ENCODE measurements around the gene HADHA. TPM values are rescaled to one million over a fixed set of nuclear protein-coding genes. Genes with fewer than 3 reads are reported as not detected.

Gene HADHA
- total and polyA plus RNA-seq, 5 donors = 307 to 410 (median 341) TPM

GRCh38 chr2:26223018-26223417, 21.4 kb downstream of the HADHA start:
- intact Hi-C loops (cut with DNase I) = loop anchor here in 1 of 4 donors (10.0 kb wide), 1 partner anchor 62 kb away; no protein-coding TSS in a partner anchor
- Histone ChIP-seq H3K9me3 (ENCODE audit: control insufficient read depth, low read length) (no peaks in the 10 kb centered on the region), H3K27ac (ENCODE audit: low read length) (no peak overlapping the region), H3K4me3 (ENCODE audit: low read length) (no peak overlapping the region), H3K27me3 (ENCODE audit: control insufficient read depth, insufficient read depth) (no peaks in the 10 kb centered on the region), H3K4me1 (ENCODE audit: control insufficient read depth, insufficient read depth, low read length) (no peaks in the 10 kb centered on the region)
- 96% methylated on average over 1 of the region's 1 CpG for WGBS
- ATAC-seq (no peak), DNase-seq (no peak)

GRCh38 chr2:26217720-26218119, 26.7 kb downstream of the HADHA start:
- DNase-seq (no peak), ATAC-seq (no peak)
- intact Hi-C loops (cut with DNase I) = loop anchor here in 1 of 4 donors (10.0 kb wide), 1 partner anchor 67 kb away; no protein-coding TSS in a partner anchor
- Histone ChIP-seq H3K4me1 (ENCODE audit: control insufficient read depth, insufficient read depth, low read length) (no peaks in the 10 kb centered on the region), H3K4me3 (ENCODE audit: low read length) (no peak overlapping the region), H3K9me3 (ENCODE audit: control insufficient read depth, low read length) (no peaks in the 10 kb centered on the region), H3K27ac (ENCODE audit: low read length) (no peak overlapping the region), H3K27me3 (ENCODE audit: control insufficient read depth, insufficient read depth) (no peaks in the 10 kb centered on the region)
- WGBS = 82% methylated on average over 6 of the region's 6 CpGs

DNA sequence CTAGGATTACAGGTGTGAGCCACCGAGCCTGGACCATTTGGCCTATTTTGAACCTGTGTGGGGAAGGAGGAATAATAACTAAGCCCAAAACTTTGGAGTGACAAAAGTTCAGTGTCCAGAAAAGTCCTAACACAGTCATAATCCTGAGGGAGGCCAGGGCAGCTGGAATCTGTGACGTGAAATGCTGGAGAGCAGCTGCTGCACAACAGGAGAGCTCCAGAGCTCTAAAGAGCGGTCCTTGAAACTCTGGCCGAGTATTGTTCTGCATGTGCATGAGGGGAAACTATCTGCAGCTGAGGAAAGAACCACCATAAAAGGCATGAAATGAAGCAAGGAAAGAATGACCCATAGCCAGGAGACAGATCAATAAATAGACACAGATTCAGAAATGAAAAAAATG, 27.8 kb downstream of the HADHA start:
- ATAC-seq = no peak
- WGBS = 95% methylated on average over 4 of the region's 4 CpGs
- no peaks in the 10 kb centered on the region for H3K9me3 ChIP-seq (ENCODE audit: control insufficient read depth, low read length)
- no peak overlapping the region for H3K4me3 ChIP-seq (ENCODE audit: low read length)
- DNase-seq = no peak
- H3K27ac ChIP-seq (ENCODE audit: low read length) = no peak overlapping the region
- H3K4me1 ChIP-seq (ENCODE audit: control insufficient read depth, insufficient read depth, low read length) = no peaks in the 10 kb centered on the region
- intact Hi-C loops (cut with DNase I) = loop anchor here in 1 of 4 donors (10.0 kb wide), 1 partner anchor 68 kb away; no protein-coding TSS in a partner anchor
- no peaks in the 10 kb centered on the region for H3K27me3 ChIP-seq (ENCODE audit: control insufficient read depth, insufficient read depth)

DNA sequence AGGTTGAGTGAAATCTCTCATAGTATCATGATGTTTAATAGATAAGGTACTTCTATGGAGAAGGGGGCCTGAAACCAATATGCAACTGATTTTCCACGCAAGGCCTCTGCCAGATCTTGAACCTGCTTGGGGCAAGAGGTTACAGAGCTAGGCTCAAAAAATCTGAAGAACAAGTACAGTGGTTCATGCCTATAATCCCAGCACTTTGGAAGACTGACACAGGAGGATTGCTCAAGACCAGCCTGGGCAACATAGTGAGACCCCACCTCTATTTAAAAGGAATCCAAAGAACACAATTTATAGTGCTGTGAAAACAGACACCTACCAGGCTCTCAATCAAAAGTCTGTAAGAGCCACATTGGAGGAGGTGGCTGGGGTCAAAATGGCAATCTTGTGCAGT, 28.6 kb downstream of the HADHA start:
- 94% methylated on average over 1 of the region's 1 CpG for WGBS
- intact Hi-C loops (cut with DNase I) = loop anchor here in 1 of 4 donors (10.0 kb wide), 1 partner anchor 69 kb away; no protein-coding TSS in a partner anchor
- DNase-seq (no peak), ATAC-seq (no peak)
- Histone ChIP-seq H3K27me3 (ENCODE audit: control insufficient read depth, insufficient read depth) (no peaks in the 10 kb centered on the region), H3K27ac (ENCODE audit: low read length) (no peak overlapping the region), H3K9me3 (ENCODE audit: control insufficient read depth, low read length) (no peaks in the 10 kb centered on the region), H3K4me1 (ENCODE audit: control insufficient read depth, insufficient read depth, low read length) (no peaks in the 10 kb centered on the region), H3K4me3 (ENCODE audit: low read length) (no peak overlapping the region)

- intact Hi-C loops (cut with DNase I) = loop anchor here in 1 of 4 donors (10.0 kb wide), 1 partner anchor 70 kb away; no protein-coding TSS in a partner anchor
- DNase-seq (no peak), ATAC-seq (no peak)
- no peaks in the 10 kb centered on the region for H3K9me3 ChIP-seq (ENCODE audit: control insufficient read depth, low read length)
- WGBS = 89% methylated on average over 1 of the region's 1 CpG
- no peak overlapping the region for H3K4me3 ChIP-seq (ENCODE audit: low read length)
- H3K27ac ChIP-seq (ENCODE audit: low read length) = no peak overlapping the region
- no peaks in the 10 kb centered on the region for H3K4me1 ChIP-seq (ENCODE audit: control insufficient read depth, insufficient read depth, low read length)
- no peaks in the 10 kb centered on the region for H3K27me3 ChIP-seq (ENCODE audit: control insufficient read depth, insufficient read depth)
Observed at GRCh38 chr2:26214759-26215158, 29.7 kb downstream of the HADHA start.

GRCh38 chr2:26212011-26212410, 32.4 kb downstream of the HADHA start:
- intact Hi-C loops (cut with DNase I) = loop anchor here in 1 of 4 donors (10.0 kb wide), 1 partner anchor 73 kb away; no protein-coding TSS in a partner anchor
- Histone ChIP-seq H3K9me3 (ENCODE audit: control insufficient read depth, low read length) (no peaks in the 10 kb centered on the region), H3K27me3 (ENCODE audit: control insufficient read depth, insufficient read depth) (no peaks in the 10 kb centered on the region), H3K4me1 (ENCODE audit: control insufficient read depth, insufficient read depth, low read length) (no peaks in the 10 kb centered on the region), H3K27ac (ENCODE audit: low read length) (no peak overlapping the region), H3K4me3 (ENCODE audit: low read length) (no peak overlapping the region)
- ATAC-seq (no peak), DNase-seq (no peak)
- 91% methylated on average over 5 of the region's 5 CpGs for WGBS

DNA sequence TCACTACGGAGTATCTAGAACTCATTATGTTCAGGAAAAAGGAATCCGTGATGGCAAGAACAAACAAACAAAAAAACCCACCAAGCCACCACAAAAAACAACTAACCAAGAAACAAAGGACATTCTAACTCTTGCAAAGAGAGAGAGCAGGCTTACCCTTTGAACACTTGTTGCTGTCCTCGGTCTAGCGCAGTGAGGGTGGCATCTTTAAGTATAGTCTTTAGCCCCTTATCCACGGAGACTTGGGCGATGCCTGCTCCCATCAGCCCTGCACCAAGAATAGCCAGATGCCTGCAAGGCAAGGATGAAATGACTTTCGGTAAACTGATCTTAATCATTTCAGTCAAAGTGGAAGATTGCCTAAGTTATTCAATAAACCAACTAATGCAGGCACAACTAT, 40.5 kb downstream of the HADHA start:
- Histone ChIP-seq H3K4me1 (ENCODE audit: control insufficient read depth, insufficient read depth, low read length) (no peaks in the 10 kb centered on the region), H3K4me3 (ENCODE audit: low read length) (no peak overlapping the region), H3K27ac (ENCODE audit: low read length) (no peak overlapping the region), H3K27me3 (ENCODE audit: control insufficient read depth, insufficient read depth) (no peaks in the 10 kb centered on the region), H3K9me3 (ENCODE audit: control insufficient read depth, low read length) (no peaks in the 10 kb centered on the region)
- ATAC-seq (no peak), DNase-seq (no peak)
- 91% methylated on average over 7 of the region's 7 CpGs for WGBS
- intact Hi-C loops (cut with DNase I) = no loop called here

DNA sequence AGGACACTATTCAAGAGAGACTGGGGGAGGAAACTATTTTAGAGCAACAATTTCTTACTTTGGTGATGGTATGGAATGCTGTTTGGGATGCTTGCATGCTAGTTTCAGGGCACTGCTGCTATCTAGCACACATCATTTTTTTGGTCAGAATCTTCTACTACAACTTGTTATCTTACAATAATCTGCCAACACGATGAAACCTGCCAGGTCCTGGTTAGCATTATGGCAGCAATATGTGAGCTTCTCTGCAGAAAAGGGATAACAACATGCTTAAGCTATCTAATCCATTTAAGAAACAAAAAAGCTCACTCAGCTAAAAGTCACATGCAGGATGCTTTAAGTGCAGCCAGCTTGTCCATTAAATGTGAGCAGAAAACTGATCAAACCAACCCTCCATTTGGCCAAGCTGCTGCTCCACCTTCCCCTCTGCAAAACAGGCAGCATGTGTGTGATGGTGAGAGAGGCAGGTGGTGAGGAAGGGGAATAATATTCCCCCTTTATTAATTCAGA, 41.4 kb downstream of the HADHA start:
- DNase-seq (no peak), ATAC-seq (no peak)
- no peaks in the 10 kb centered on the region for H3K9me3 ChIP-seq (ENCODE audit: control insufficient read depth, low read length)
- no peaks in the 10 kb centered on the region for H3K27me3 ChIP-seq (ENCODE audit: control insufficient read depth, insufficient read depth)
- no peak overlapping the region for H3K27ac ChIP-seq (ENCODE audit: low read length)
- WGBS = 47% methylated on average over 1 of the region's 1 CpG
- H3K4me1 ChIP-seq (ENCODE audit: control insufficient read depth, insufficient read depth, low read length) = no peaks in the 10 kb centered on the region
- no peak overlapping the region for H3K4me3 ChIP-seq (ENCODE audit: low read length)
- intact Hi-C loops (cut with DNase I) = no loop called here

GRCh38 chr2:26197516-26197915, 46.9 kb downstream of the HADHA start:
- Histone ChIP-seq H3K4me3 (ENCODE audit: low read length) (no peak overlapping the region), H3K27ac (ENCODE audit: low read length) (no peak overlapping the region), H3K4me1 (ENCODE audit: control insufficient read depth, insufficient read depth, low read length) (no peaks in the 10 kb centered on the region), H3K27me3 (ENCODE audit: control insufficient read depth, insufficient read depth) (no peaks in the 10 kb centered on the region), H3K9me3 (ENCODE audit: control insufficient read depth, low read length) (no peaks in the 10 kb centered on the region)
- ATAC-seq (no peak), DNase-seq (no peak)
- 97% methylated on average over 4 of the region's 4 CpGs for WGBS
- intact Hi-C loops (cut with DNase I) = no loop called here

- Histone ChIP-seq H3K27me3 (ENCODE audit: control insufficient read depth, insufficient read depth) (no peaks in the 10 kb centered on the region), H3K27ac (ENCODE audit: low read length) (no peak overlapping the region), H3K9me3 (ENCODE audit: control insufficient read depth, low read length) (no peaks in the 10 kb centered on the region), H3K4me3 (ENCODE audit: low read length) (no peak overlapping the region), H3K4me1 (ENCODE audit: control insufficient read depth, insufficient read depth, low read length) (no peaks in the 10 kb centered on the region)
- ATAC-seq (peak in 1 of 2 donors; percentile 8), DNase-seq (no peak)
- intact Hi-C loops (cut with DNase I) = no loop called here
- 76% methylated on average over 9 of the region's 9 CpGs for WGBS
Observed at GRCh38 chr2:26196683-26197418, 47.6 kb downstream of the HADHA start.

DNA sequence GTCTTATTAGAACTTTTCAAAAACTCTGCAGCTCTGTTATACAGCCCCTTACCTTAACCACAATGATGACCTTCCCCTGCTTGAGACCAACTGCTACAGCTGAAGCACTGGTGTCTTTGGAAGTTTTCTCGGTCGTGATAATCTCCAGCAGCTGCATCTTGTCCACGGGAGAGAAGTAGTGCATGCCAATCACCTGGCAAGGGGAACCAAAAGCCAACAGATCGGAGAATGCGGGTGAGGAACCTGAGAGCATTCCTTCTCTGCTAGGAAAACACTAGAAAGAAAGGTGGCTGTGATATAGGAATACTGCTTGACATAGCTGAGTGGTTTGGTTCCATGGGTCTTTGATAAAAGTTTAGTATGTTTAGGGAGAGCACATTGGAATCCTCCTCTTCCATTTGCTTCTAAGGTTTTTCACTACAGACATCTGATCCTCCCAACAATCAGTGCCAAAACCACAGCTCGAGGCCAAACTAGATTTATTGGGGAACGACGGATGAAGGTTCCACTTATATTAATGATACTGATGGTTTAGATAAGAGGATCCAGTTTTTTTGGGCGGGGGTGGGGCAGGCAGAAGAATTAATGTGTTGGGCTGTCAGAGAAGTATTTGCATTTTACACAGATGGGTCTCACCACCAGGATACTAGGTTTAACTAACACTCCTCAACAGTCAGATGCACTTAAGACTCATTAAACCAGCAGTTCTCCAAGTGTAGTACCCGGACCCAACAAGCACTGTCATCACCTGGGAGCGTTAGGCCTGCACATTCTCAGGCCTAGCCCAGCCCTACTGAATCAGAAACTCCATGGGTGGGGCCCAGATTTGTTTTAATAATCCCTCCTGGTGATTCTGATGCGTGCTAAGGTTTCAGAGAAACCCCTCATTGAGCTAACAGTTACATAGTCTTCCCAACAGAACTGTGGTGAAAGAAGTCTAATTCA, 49.1 kb downstream of the HADHA start:
- no peaks in the 10 kb centered on the region for H3K4me1 ChIP-seq (ENCODE audit: control insufficient read depth, insufficient read depth, low read length)
- intact Hi-C loops (cut with DNase I) = no loop called here
- no peaks in the 10 kb centered on the region for H3K9me3 ChIP-seq (ENCODE audit: control insufficient read depth, low read length)
- no peaks in the 10 kb centered on the region for H3K27me3 ChIP-seq (ENCODE audit: control insufficient read depth, insufficient read depth)
- no peak overlapping the region for H3K27ac ChIP-seq (ENCODE audit: low read length)
- H3K4me3 ChIP-seq (ENCODE audit: low read length) = no peak overlapping the region
- WGBS = 69% methylated on average over 12 of the region's 12 CpGs
- ATAC-seq (no peak), DNase-seq (no peak)
